WTC11 (cell line): ENCODE measurements around the gene MCFD2. TPM values are rescaled to one million over a fixed set of nuclear protein-coding genes. Genes with fewer than 3 reads are reported as not detected.

Experiments
- ATAC-seq: fragments of 200-7000 bp; cut with Tn5 transposase; 2 replicates; pipeline ENCODE4 v1.10.0; 2021; ENCODE audit warnings: mild to moderate bottlenecking, moderate library complexity
- CTCF ChIA-PET: fragments of 300-600 bp; sonication (Branson Sonifier 250); formaldehyde crosslinking; loops from one replicate; lab custom pipeline; 2021; ENCODE audit warnings: antibody characterized with exemption; lab: Charles Lee
- POLR2A ChIA-PET: fragments of 350-600 bp; sonication (Branson Sonifier 250); formaldehyde crosslinking; loops from one replicate; lab custom pipeline; 2021; ENCODE audit warnings: antibody characterized with exemption; lab: Charles Lee
- DNase-seq: peaks from one replicate; pipeline ENCODE4 v3.0.0; 2021; ENCODE audit warnings: low spot score
- H3K27ac Mint-ChIP-seq: 2 replicates; pipeline ENCODE4 v1.8.0; 2021; ENCODE audit warnings: mixed read lengths
- H3K27me3 Mint-ChIP-seq: 2 replicates; pipeline ENCODE4 v1.8.0; 2021; ENCODE audit warnings: low read depth, mild to moderate bottlenecking, moderate library complexity, mixed read lengths
- H3K36me3 Mint-ChIP-seq: 2 replicates; pipeline ENCODE4 v1.8.0; 2021; ENCODE audit warnings: mixed read lengths
- H3K4me1 Mint-ChIP-seq: 2 replicates; pipeline ENCODE4 v1.8.0; 2022; ENCODE audit warnings: mixed read lengths
- H3K4me3 Mint-ChIP-seq: 2 replicates; pipeline ENCODE4 v1.8.0; 2021; ENCODE audit warnings: mild to moderate bottlenecking, moderate library complexity, mixed read lengths
- H3K9me3 Mint-ChIP-seq: 2 replicates; pipeline ENCODE4 v1.8.0; 2021; ENCODE audit warnings: mixed read lengths
- ATF1 ChIP-seq: sonication (generic); formaldehyde crosslinking; IDR thresholded peaks from 2 replicates; pipeline ENCODE4 v1.8.1; 2023; ENCODE audit warnings: mild to moderate bottlenecking, moderate library complexity, missing genetic modification reagents
- CBFB ChIP-seq: sonication (generic); formaldehyde crosslinking; IDR thresholded peaks from 2 replicates; pipeline ENCODE4 v1.8.1; 2022; ENCODE audit warnings: mild to moderate bottlenecking, low read depth, missing genetic modification reagents
- FOXK1 ChIP-seq: sonication (generic); formaldehyde crosslinking; IDR thresholded peaks from 2 replicates; pipeline ENCODE4 v1.8.0; 2022; ENCODE audit warnings: mild to moderate bottlenecking, moderate library complexity, missing genetic modification reagents
- IRF1 ChIP-seq: sonication (generic); formaldehyde crosslinking; IDR thresholded peaks from 2 replicates; pipeline ENCODE4 v1.8.0; 2023; ENCODE audit warnings: missing genetic modification reagents
- JAZF1 ChIP-seq: fragments of 250-450 bp; sonication (Bioruptor Pico); IDR thresholded peaks from 2 replicates; pipeline ENCODE4 v1.9.0; 2021; ENCODE audit warnings: moderate library complexity, mild to moderate bottlenecking, inconsistent platforms
- NR2C2 ChIP-seq: sonication (generic); formaldehyde crosslinking; IDR thresholded peaks from 2 replicates; pipeline ENCODE4 v1.8.0; 2022; ENCODE audit warnings: mild to moderate bottlenecking, missing genetic modification reagents
- RORB ChIP-seq: fragments of 250-450 bp; sonication (Bioruptor Pico); IDR thresholded peaks from 2 replicates; pipeline ENCODE4 v1.9.0; 2021; ENCODE audit warnings: mild to moderate bottlenecking
- SP1 ChIP-seq: sonication (generic); formaldehyde crosslinking; conservative IDR thresholded peaks from 2 replicates; pipeline ENCODE4 v1.8.1; 2022; ENCODE audit warnings: missing genetic modification reagents
- ZBTB21 ChIP-seq: sonication (generic); formaldehyde crosslinking; IDR thresholded peaks from 2 replicates; pipeline ENCODE4 v1.8.1; 2023; ENCODE audit warnings: mild to moderate bottlenecking, missing genetic modification reagents, borderline replicate concordance
- ZNF138 ChIP-seq: sonication (generic); formaldehyde crosslinking; conservative IDR thresholded peaks from 2 replicates; pipeline ENCODE4 v1.8.1; 2022; ENCODE audit warnings: mild to moderate bottlenecking, moderate library complexity, missing genetic modification reagents
- ZNF281 ChIP-seq: sonication (generic); formaldehyde crosslinking; IDR thresholded peaks from 2 replicates; pipeline ENCODE4 v1.8.0; 2023; ENCODE audit warnings: mild to moderate bottlenecking, missing genetic modification reagents
- ZNF396 ChIP-seq: fragments of 250-450 bp; sonication (Bioruptor Pico); IDR thresholded peaks from 2 replicates; pipeline ENCODE4 v1.8.0; 2021; ENCODE audit warnings: mild to moderate bottlenecking, moderate library complexity, borderline replicate concordance
- ZNF416 ChIP-seq: fragments of 250-450 bp; sonication (Bioruptor Pico); IDR thresholded peaks from 2 replicates; pipeline ENCODE4 v1.9.0; 2021; ENCODE audit warnings: mild to moderate bottlenecking, inconsistent platforms
- ZSCAN18 ChIP-seq: fragments of 250-450 bp; sonication (Bioruptor Pico); IDR thresholded peaks from 2 replicates; pipeline ENCODE4 v2.1.2; 2022; ENCODE audit warnings: mild to moderate bottlenecking, moderate library complexity
- total RNA-seq: library from RNA; stranded (reverse); gene quantifications from 3 replicates; pipeline ENCODE4 v1.2.3, GENCODE V29; 2021
- TF ChIP-seq, protein P1 (sequence below): fragments of 250-450 bp; sonication (Bioruptor Pico); IDR thresholded peaks from 2 replicates; pipeline ENCODE4 v1.9.0; 2021; ENCODE audit warnings: mild to moderate bottlenecking
- TF ChIP-seq, protein P2 (sequence below): sonication (generic); formaldehyde crosslinking; IDR thresholded peaks from 2 replicates; pipeline ENCODE4 v1.8.1; 2022; ENCODE audit warnings: mild to moderate bottlenecking, missing genetic modification reagents, moderate library complexity, borderline replicate concordance

Gene MCFD2
- total RNA-seq, 1 experiment from 2014 or later = 68.1 TPM

DNA sequence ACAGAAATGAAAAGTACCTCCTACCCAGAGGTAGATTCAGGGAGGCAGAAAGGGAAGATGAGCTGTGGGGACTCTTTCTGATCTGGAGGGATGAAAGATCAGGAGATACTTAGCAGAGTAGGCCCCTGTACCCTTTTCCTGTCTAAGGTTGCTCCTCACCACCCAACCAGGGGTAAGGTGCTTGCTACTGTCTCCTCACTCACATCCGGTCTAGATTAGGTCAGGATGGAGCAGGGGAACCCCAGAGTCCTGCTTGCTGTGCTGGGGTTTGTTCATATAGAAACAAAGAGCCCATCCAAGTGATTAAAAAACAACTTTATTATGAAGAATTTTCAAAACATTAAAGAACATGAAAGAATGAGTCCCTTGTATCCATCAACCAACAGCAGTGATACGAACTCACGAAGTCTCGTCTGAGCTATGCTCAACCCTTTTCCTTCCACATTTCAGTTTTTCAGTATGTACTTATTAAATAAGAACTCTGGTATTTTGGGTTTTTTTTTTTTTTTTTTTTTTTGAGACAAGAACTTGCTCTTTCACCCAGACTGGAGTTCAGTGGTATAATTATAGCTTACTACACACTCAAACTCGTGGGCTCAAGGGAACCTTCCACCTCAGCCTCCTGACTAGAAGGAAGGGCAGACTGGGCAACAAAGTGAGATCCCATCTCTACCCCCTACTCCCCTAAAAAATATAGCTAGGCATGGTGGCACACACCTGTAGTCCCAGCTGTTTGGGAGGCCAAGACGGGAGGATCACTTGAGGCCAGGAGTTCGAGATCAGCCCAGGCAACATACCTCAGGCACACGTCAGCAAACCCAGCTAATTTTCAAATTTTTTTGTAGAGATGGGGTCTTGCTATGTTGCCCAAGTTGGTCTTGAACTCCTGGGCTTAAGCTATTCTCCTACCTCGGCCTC is 28.5 kb upstream of the MCFD2 start:
- peaks cover 30% of the 10 kb centered on the region for H3K4me1 Mint-ChIP-seq
- TF ChIP-seq, protein P1, sequence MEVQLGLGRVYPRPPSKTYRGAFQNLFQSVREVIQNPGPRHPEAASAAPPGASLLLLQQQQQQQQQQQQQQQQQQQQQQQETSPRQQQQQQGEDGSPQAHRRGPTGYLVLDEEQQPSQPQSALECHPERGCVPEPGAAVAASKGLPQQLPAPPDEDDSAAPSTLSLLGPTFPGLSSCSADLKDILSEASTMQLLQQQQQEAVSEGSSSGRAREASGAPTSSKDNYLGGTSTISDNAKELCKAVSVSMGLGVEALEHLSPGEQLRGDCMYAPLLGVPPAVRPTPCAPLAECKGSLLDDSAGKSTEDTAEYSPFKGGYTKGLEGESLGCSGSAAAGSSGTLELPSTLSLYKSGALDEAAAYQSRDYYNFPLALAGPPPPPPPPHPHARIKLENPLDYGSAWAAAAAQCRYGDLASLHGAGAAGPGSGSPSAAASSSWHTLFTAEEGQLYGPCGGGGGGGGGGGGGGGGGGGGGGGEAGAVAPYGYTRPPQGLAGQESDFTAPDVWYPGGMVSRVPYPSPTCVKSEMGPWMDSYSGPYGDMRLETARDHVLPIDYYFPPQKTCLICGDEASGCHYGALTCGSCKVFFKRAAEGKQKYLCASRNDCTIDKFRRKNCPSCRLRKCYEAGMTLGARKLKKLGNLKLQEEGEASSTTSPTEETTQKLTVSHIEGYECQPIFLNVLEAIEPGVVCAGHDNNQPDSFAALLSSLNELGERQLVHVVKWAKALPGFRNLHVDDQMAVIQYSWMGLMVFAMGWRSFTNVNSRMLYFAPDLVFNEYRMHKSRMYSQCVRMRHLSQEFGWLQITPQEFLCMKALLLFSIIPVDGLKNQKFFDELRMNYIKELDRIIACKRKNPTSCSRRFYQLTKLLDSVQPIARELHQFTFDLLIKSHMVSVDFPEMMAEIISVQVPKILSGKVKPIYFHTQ (CRISPR knock-in tag) = no peak
- no peak for TF ChIP-seq ZSCAN18 (CRISPR knock-in tag)
- no peak for TF ChIP-seq ZNF416 (CRISPR knock-in tag)
- no peak for TF ChIP-seq IRF1 (CRISPR knock-in tag)
- TF ChIP-seq ZNF138 (CRISPR knock-in tag) = no peak
- TF ChIP-seq NR2C2 (CRISPR knock-in tag) = no peak
- no peak for TF ChIP-seq ZNF396 (CRISPR knock-in tag)
- TF ChIP-seq JAZF1 (CRISPR knock-in tag) = no peak
- no peak for TF ChIP-seq SP1
- no peak for TF ChIP-seq ZNF281 (CRISPR knock-in tag)
- no peak for TF ChIP-seq ATF1 (CRISPR knock-in tag)
- no peak for TF ChIP-seq RORB (CRISPR knock-in tag)
- TF ChIP-seq, protein P2, sequence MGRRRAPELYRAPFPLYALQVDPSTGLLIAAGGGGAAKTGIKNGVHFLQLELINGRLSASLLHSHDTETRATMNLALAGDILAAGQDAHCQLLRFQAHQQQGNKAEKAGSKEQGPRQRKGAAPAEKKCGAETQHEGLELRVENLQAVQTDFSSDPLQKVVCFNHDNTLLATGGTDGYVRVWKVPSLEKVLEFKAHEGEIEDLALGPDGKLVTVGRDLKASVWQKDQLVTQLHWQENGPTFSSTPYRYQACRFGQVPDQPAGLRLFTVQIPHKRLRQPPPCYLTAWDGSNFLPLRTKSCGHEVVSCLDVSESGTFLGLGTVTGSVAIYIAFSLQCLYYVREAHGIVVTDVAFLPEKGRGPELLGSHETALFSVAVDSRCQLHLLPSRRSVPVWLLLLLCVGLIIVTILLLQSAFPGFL (CRISPR knock-in tag) = no peak
- TF ChIP-seq CBFB = no peak
- TF ChIP-seq FOXK1 (CRISPR knock-in tag) = no peak
- no peak for TF ChIP-seq ZBTB21
- TF ChIP-seq, all 79 proteins: peak for 0
- H3K4me3 Mint-ChIP-seq = no peak overlapping the region
- no peak overlapping the region for H3K27ac Mint-ChIP-seq
- no peak for ATAC-seq
- POLR2A ChIA-PET = interaction anchor here (0.6 kb wide), 1 partner anchor 1118 kb away, joined by 5 read pairs; no protein-coding TSS in a partner anchor
- CTCF ChIA-PET = no interaction called here
- H3K36me3 Mint-ChIP-seq = no peaks in the 10 kb centered on the region
- H3K9me3 Mint-ChIP-seq = no peaks in the 10 kb centered on the region
- no peak for DNase-seq
- H3K27me3 Mint-ChIP-seq = peaks cover 31% of the 10 kb centered on the region
